ENCODE results near the gene CNP.

- TF ChIP-seq CTCF (IDR thresholded peaks at IDR 0.05) (no peak), POLR2A (IDR thresholded peaks at IDR 0.05) (no peak)
Measured at GRCh38 chr17:41984454-41984853, 17.9 kb downstream of the CNP start.
